KBM-7 (cell line): ENCODE data around the gene GPC5.
"Not testable (repeated sequence)": the region's sequence is repeated elsewhere in the genome, so short reads cannot be mapped to it uniquely, and the experiment has no call there.

Experiments used
- DNase-seq: peaks from one replicate; pipeline ENCODE4 v3.0.0-alpha.2; 2015
- in situ Hi-C: fragments of 300-500 bp; cut with MboI; formaldehyde crosslinking; loops from 2 replicates; pipeline ENCODE4 v1.14.3; 2020; ENCODE audit warnings: low sequenced_read_pairs, low pct_unique_long_range_greater_than_20kb, mixed read lengths

The GPC5 gene

DNA sequence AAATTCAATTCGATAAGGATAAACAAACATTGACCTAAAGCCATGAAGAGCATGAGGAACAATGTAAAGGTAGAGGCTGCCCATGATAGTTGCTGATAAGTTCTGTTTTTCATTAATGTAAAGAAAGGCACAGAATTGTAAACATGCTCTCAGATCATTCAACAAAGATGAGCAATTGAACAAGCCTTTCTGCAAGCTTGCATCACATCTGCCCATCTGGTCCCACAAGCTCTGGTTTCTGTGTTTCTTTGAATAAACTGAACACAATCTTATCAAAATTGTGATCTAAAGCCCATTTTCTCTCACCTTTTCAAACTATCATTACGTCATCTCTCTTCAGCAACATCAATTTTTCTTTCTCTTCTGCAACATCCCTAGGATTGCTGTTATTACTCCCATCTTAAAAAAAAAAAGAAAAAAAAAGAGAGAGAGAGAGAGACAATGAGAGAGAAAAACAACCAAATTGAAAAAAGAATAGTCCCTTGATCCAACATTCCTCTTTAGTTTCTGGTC lies 1340.9 kb downstream of the GPC5 start:
- DNase-seq: no peak
- in situ Hi-C loops: no loop called here

GRCh38 chr13:92743992-92744391 lies 1345.6 kb downstream of the GPC5 start:
- DNase-seq: no peak

GRCh38 chr13:92745258-92745657 lies 1346.8 kb downstream of the GPC5 start:
- in situ Hi-C loops: no loop called here
- no peak for DNase-seq

More at GRCh38 chr13:92743992-92744391, 1345.6 kb downstream of the GPC5 start:
- in situ Hi-C loops: no loop called here

- in situ Hi-C loops, DNase-seq: not testable (repeated sequence)
Observed at GRCh38 chr13:92752705-92753104, 1354.3 kb downstream of the GPC5 start.

DNA sequence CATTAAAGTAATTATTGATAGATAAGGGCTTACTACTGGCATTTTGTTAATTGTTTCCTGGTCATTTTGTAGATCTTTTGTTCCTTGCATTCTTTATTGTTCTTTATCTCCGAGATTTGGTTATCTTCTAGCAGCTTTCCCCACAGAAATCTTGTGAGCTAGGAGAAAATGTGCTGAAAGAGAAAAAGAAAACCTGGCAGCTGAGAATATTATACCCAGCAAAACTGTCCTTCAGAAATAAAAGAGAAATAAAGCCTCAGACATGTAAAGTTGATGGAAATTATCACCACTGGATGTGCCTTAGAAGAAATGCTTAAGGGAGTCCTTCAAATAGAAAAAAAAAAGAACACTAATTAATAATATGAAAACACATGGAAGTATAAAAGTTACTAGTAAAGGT lies 1363.3 kb downstream of the GPC5 start:
- DNase-seq: no peak
- in situ Hi-C loops: no loop called here

DNA sequence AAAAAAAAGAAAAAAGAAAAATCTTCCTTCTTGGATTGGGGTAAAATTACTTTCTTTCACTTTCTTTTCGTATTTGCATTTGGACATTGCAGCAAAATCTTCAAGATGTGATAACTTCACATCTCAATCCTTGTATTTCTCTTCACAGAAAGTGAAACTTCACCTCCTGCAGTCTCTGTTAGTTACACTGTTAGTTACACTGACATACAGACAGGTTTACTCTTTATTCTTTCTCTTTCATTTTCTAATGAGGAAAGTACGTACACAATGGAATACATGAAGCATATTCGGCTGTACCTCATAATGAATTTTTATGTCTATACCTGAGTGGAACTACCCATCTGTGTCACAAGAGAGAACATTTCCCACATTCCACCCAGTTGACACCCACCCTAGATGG lies 1369.0 kb downstream of the GPC5 start:
- DNase-seq: no peak
- in situ Hi-C loops: no loop called here

DNA sequence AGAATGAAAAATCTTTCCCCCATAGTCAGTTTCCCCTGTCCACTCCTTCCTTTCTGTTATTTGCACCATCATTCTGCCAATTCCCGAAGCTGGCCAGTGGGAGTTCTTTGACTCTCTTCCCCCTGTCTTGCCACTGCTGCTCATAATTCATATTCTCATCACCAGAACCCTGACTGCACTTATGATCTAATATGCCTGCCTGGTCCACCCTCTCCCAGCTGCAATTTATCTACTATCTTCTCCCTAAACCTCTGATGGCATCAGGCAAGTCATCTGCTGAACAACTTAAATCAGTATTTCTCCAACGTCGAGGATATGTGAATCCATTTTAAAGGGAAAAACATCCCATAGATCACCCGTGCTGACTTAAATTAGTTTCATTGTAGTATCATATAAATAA lies 1370.2 kb downstream of the GPC5 start:
- in situ Hi-C loops: no loop called here
- no peak for DNase-seq

- no peak for DNase-seq
- in situ Hi-C loops: no loop called here
Observed at GRCh38 chr13:92769046-92769445, 1370.6 kb downstream of the GPC5 start.

DNA sequence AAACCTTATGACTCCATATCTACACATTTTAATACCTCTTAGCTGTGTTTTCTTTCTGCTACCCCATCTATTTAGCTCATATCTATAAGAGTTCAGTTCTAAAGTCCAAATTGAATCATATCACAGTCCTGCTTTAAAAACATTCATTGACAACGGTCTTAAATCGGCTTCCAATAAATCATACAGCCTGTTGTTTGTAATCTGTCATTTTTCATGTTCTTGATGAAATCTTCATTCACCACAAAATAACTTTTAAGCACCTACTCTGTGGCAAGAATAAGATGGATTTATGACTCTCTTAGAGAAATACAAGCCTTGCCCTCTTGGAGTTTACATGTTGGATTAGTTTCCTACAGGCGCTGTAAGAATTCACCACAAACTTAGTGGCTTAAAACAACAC lies 1377.2 kb downstream of the GPC5 start:
- DNase-seq: no peak
- in situ Hi-C loops: no loop called here

DNA sequence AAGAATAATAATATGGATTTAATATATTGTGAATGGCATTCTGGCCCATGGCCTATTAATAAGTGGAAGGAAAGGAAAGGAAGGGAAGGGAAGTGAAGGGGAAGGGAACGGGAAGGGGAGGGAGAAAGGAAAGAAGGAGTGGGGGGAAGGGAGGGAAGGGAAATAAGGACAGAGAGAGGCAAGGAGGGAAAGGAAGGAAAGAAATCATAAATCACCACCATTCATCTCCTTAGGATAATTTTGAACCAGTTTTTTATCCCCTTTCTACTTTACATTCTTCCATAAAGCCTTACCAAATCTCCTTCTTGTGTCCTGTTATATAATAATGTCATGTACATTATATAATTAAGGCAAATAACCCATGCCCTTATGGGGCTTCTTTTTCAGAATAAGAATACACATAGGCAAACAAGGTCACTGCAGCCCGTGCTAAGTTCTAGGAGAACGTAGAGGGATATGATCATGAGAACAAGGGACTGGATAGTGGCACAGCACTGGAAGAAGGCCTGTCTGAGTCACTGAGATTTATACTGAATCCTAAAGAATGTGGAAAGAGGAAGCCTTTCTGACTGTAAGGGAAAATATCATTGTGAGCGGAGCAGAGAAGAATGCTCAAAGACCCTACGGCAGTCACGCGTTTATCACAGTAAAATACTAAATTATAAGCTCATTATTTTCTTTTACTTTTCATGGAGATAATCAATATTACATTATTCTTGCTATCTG lies 1383.7 kb downstream of the GPC5 start:
- no peak for DNase-seq
- in situ Hi-C loops: no loop called here

- DNase-seq: no peak
- in situ Hi-C loops: no loop called here
Observed at GRCh38 chr13:92802776-92803175, 1404.4 kb downstream of the GPC5 start.

- DNase-seq: no peak
- in situ Hi-C loops: no loop called here
Observed at GRCh38 chr13:92804346-92804745, 1405.9 kb downstream of the GPC5 start.

- in situ Hi-C loops: no loop called here
- DNase-seq: peak; percentile 1
Observed at GRCh38 chr13:92804926-92805325, 1406.5 kb downstream of the GPC5 start.

DNA sequence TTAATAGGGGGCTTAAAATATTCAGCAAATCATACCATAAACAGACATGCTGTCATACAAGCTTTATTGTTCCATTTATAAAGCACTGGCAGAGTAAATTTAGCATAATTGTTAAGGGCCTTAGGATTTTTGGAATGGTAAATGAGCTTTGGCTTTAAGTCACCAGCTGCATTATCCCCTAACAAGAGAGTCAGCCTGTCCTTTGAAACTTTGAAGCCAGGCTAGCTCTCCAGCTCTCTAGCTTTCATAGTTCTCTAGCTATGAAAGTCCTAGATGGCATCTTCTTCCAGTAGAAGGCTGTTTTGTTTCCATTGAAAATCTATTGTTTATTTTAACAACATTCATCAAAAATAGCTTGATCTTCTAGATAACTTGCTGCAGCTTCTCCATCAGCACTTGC lies 1407.3 kb downstream of the GPC5 start:
- no peak for DNase-seq
- in situ Hi-C loops: no loop called here

GRCh38 chr13:92806215-92806614 lies 1407.8 kb downstream of the GPC5 start:
- in situ Hi-C loops: no loop called here

DNA sequence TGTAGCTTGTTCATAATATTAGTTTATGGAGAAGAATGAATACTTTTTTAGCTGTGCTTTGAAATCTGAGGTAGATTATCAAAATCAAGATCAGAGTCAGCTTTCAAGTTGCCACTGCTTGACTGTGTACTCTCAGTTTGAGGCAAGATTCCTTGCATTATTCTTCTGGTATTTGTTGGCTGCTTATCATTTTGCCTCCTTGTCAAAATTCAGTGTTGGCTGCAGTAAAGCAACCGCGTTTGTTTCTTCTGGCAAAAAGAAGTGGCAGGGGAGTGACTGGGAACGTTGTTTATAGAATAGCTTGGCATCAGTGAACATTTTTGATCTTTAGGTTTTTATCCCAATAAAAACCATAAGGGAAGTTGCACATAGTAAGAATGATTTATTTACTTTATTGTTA lies 1408.9 kb downstream of the GPC5 start:
- DNase-seq: no peak
- in situ Hi-C loops: no loop called here

More at GRCh38 chr13:92806215-92806614, 1407.8 kb downstream of the GPC5 start:
- DNase-seq: peak; percentile 45

DNA sequence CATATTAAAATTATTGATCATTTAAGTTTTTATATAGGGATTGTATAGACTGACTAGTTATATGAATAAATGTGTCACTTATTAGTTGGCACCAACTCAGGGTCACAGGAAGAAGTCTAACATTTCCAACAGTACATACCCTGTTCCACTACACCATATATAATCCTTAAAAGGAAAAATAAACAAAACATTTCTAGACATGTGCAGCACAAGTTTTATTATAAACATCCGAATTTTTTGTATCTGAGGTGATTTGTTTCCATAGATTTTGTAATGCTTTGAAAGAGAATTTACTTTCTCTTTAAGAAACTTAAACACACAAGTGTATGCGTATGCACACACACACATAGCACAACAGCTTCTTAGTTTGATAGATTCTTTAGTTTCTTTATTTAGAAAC lies 1409.5 kb downstream of the GPC5 start:
- in situ Hi-C loops: no loop called here
- DNase-seq: no peak

GRCh38 chr13:92821324-92821723 lies 1422.9 kb downstream of the GPC5 start:
- DNase-seq: no peak
- in situ Hi-C loops: no loop called here

DNA sequence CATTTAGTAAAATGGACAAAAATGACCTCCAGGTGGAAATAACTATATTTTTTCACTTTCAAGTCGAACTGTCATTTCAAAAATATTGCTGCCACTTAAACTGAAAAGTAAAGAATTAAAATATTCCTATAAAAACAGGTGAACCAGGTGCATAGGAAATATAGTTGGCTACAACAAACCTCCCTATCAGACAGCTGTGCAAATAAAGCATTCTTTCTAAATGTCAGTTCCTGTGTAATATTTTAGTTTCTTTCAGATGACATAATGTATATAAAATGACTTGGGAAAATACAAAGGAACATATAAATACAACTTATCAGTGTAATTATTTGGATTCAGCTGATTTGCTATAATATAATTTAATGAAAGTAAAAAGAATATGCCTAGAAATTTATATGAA lies 1424.6 kb downstream of the GPC5 start:
- DNase-seq: no peak
- in situ Hi-C loops: no loop called here

GRCh38 chr13:92825938-92826596 lies 1427.6 kb downstream of the GPC5 start:
- DNase-seq: no peak
- in situ Hi-C loops: no loop called here

DNA sequence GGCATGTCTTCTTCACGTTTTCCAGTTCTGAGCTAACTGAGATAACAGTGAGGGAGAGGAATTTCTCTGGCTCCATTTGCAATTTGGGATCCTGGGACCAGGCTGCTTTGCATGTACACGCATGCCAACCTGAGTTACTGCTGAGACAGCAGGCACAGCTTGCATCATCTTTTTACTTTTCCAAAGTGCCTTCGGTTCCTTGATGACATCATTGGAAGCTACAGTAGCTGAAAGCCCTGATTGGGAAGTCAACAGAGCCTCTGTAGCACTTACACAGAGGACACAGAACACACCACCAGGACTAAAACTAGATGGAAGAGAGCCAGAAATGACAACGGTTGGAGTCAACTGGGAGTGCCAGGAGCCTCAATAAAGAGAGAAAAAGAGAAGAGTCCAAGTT lies 1429.1 kb downstream of the GPC5 start:
- in situ Hi-C loops: no loop called here
- DNase-seq: no peak
